ENCODE data around the gene RHOT1. TPM values are rescaled to one million over a fixed set of nuclear protein-coding genes. Genes with fewer than 3 reads are reported as not detected.
"Not testable (repeated sequence)": the region's sequence is repeated elsewhere in the genome, so short reads cannot be mapped to it uniquely, and the experiment has no call there.

RHOT1 gene
- total RNA-seq, 1 experiment from 2014 or later = 39.2 TPM

- Histone ChIP-seq H3K4me3 (ENCODE audit: low read depth in 2 of 2, low read length in 2 of 2) (no peak overlapping the region), H3K36me3 (ENCODE audit: control insufficient read depth, insufficient read depth, low read length) (no peaks in the 10 kb centered on the region), H3K27ac (ENCODE audit: low read length) (no peak overlapping the region), H3K27me3 (ENCODE audit: control insufficient read depth, insufficient read depth, low read length) (no peaks in the 10 kb centered on the region), H3K4me1 (ENCODE audit: control insufficient read depth, insufficient read depth, low read length) (no peaks in the 10 kb centered on the region), H3K9me3 (ENCODE audit: control insufficient read depth, insufficient read depth, low read depth, low read length) (no peaks in the 10 kb centered on the region; the same call in 1 of the 2 replicates)
- ChIA-PET CTCF (no interaction called here), POLR2A (no interaction called here)
- no TSS peak for BruUV-seq (replicated peaks)
- in situ Hi-C loops (cut with HindIII; ENCODE audit: low pct_unique_long_range_greater_than_20kb, low sequenced_read_pairs) (no loop called here), intact Hi-C loops (cut with micrococcal nuclease; ENCODE audit: unreplicated experiment) (no loop called here)
- TF ChIP-seq REST (IDR thresholded peaks at IDR 0.05; ENCODE audit: insufficient read depth in 1 of 2, low read depth in 2 of 2, low read length in 1 of 2) (no peak), CTCF (IDR thresholded peaks at IDR 0.05) (no peak), TCF7L2 (IDR thresholded peaks at IDR 0.05; ENCODE audit: low read depth, low read length) (no peak)
- DNase-seq (ENCODE audit: low read depth, low spot score) (no peak), ATAC-seq (no peak)
These were observed 19.4 kb downstream of the RHOT1 start for GRCh38 chr17:32161506-32162365.

DNA sequence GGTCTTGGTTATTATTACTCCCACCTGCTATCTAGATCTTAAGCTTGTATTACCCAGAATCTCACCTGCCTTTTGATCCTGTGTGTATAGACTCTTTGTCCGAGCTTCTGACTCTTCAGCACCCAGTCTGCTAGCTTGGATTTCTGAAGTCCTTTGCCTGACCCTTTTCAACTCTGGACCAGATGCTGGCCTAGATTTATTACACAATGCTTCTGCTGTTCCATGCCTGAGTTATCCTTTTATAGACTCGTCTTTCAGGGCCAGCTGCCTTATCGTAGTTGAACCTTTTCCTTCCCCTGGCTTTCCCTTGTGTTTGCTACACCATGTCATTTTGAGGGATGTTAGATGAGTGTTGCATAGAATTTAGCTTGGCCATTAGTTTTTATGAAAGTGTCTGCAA is 32.6 kb downstream of the RHOT1 start:
- Histone ChIP-seq H3K9me3 (ENCODE audit: control insufficient read depth, insufficient read depth, low read depth, low read length) (no peaks in the 10 kb centered on the region), H3K27ac (ENCODE audit: low read length) (no peak overlapping the region), H3K27me3 (ENCODE audit: control insufficient read depth, insufficient read depth, low read length) (no peaks in the 10 kb centered on the region), H3K36me3 (ENCODE audit: control insufficient read depth, insufficient read depth, low read length) (no peaks in the 10 kb centered on the region), H3K4me1 (ENCODE audit: control insufficient read depth, insufficient read depth, low read length) (no peaks in the 10 kb centered on the region), H3K4me3 (ENCODE audit: low read depth in 2 of 2, low read length in 2 of 2) (no peak overlapping the region)
- no peak for DNase-seq (ENCODE audit: low read depth, low spot score)
- in situ Hi-C loops (cut with HindIII; ENCODE audit: low pct_unique_long_range_greater_than_20kb, low sequenced_read_pairs) (no loop called here), intact Hi-C loops (cut with micrococcal nuclease; ENCODE audit: unreplicated experiment) (no loop called here)
- no peak for ATAC-seq
- ChIA-PET POLR2A (no interaction called here), CTCF (interaction anchor here (0.6 to 0.7 kb wide), 2 partner anchors 12 to 586 kb away, joined by 3 read pairs; no protein-coding TSS in a partner anchor)
- BruUV-seq (replicated peaks) = no TSS peak
- TF ChIP-seq SIN3A (IDR thresholded peaks at IDR 0.05; ENCODE audit: borderline replicate concordance, insufficient read depth, low read depth, low read length) (no peak), TCF7L2 (IDR thresholded peaks at IDR 0.05; ENCODE audit: low read depth, low read length) (no peak), CTCF (IDR thresholded peaks at IDR 0.05) (no peak), POLR2AphosphoS5 (IDR thresholded peaks at IDR 0.05; ENCODE audit: low read depth, low read length) (no peak), REST (IDR thresholded peaks at IDR 0.05; ENCODE audit: insufficient read depth in 1 of 2, low read depth in 2 of 2, low read length in 1 of 2) (no peak)

DNA sequence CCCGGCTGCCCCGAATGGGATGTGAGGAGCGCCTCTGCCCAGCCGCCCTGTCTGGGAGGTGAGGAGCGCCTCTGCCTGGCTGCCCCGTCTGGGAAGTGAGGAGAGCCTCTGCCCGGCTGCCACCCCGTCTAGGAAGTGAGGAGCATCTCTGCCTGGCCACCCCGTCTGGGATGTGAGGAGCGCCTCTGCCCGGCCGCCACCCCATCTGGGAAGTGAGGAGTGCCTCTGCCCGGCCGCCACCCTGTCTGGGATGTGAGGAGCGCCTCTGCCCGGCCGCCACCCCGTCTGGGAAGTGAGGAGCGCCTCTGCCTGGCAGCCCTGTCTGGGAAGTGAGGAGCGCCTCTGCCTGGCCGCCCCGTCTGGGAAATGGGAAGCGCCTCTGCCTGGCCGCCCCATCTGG is 36.4 kb downstream of the RHOT1 start:
- DNase-seq (ENCODE audit: low read depth, low spot score); H3K9me3 ChIP-seq (ENCODE audit: control insufficient read depth, insufficient read depth, low read depth, low read length); H3K27me3 ChIP-seq (ENCODE audit: control insufficient read depth, insufficient read depth, low read length); POLR2A ChIA-PET; in situ Hi-C loops (cut with HindIII; ENCODE audit: low pct_unique_long_range_greater_than_20kb, low sequenced_read_pairs); BruUV-seq (replicated peaks); intact Hi-C loops (cut with micrococcal nuclease; ENCODE audit: unreplicated experiment); H3K4me3 ChIP-seq (ENCODE audit: low read depth in 2 of 2, low read length in 2 of 2); ATAC-seq; H3K27ac ChIP-seq (ENCODE audit: low read length); H3K36me3 ChIP-seq (ENCODE audit: control insufficient read depth, insufficient read depth, low read length); CTCF ChIA-PET; H3K4me1 ChIP-seq (ENCODE audit: control insufficient read depth, insufficient read depth, low read length): not testable (repeated sequence)

Measured in Panc1 (cell line).